Caco-2 (cell line): ENCODE measurements around the gene NDUFC2. TPM values are rescaled to one million over a fixed set of nuclear protein-coding genes. Genes with fewer than 3 reads are reported as not detected.
"Not testable (repeated sequence)": the region's sequence is repeated elsewhere in the genome, so short reads cannot be mapped to it uniquely, and the experiment has no call there.

Experiments
- BruUV-seq: library from RNA; stranded (reverse); fragments of 400-500 nt; replicated peaks from 2 replicates; lab custom pipeline; 2021; lab: Mats Ljungman, UMichigan
- CTCF ChIA-PET: fragments of 300-600 bp; sonication (Branson Sonifier 250); formaldehyde crosslinking; loops from one replicate; lab custom pipeline; 2022; ENCODE audit warnings: antibody characterized with exemption; lab: Charles Lee
- POLR2A ChIA-PET: fragments of 300-600 bp; sonication (Branson Sonifier 250); formaldehyde crosslinking; loops from one replicate; lab custom pipeline; 2022; ENCODE audit warnings: antibody characterized with exemption; lab: Charles Lee
- DNase-seq, 2 experiments: peaks; one replicate each; pipeline versions ENCODE4 v3.0.0 to v3.0.0-alpha.2; 2020 to 2022
- H3K27me3 ChIP-seq: replicated peaks from 2 replicates; pipeline ENCODE4 v1.6.0; 2011; ENCODE audit warnings: low read length; ENCODE audit not compliant: control insufficient read depth, insufficient read depth
- H3K36me3 ChIP-seq: 2 replicates; pipeline ENCODE4 v1.5.1; 2011; ENCODE audit warnings: low read length; ENCODE audit not compliant: control insufficient read depth, insufficient read depth
- H3K4me1 ChIP-seq: fragments of 250-450 bp; sonication (Bioruptor Pico); 2 replicates; pipeline ENCODE4 v1.5.1; 2020; ENCODE audit warnings: mild to moderate bottlenecking
- H3K4me3 ChIP-seq: 2 replicates; pipeline ENCODE4 v1.5.1; 2011; ENCODE audit warnings: low read depth, mild to moderate bottlenecking, control low read depth, low read length
- H3K9me3 ChIP-seq: fragments of 250-450 bp; sonication (Bioruptor Pico); 2 replicates; pipeline ENCODE4 v1.5.1; 2020; ENCODE audit warnings: mild to moderate bottlenecking, moderate library complexity
- H3K27ac Mint-ChIP-seq: one replicate; pipeline ENCODE4 v1.8.0; 2022; ENCODE audit warnings: mixed read lengths; ENCODE audit not compliant: unreplicated experiment
- H3K27me3 Mint-ChIP-seq: one replicate; pipeline ENCODE4 v1.8.0; 2022; ENCODE audit warnings: mixed read lengths; ENCODE audit not compliant: insufficient read depth, unreplicated experiment
- H3K36me3 Mint-ChIP-seq: one replicate; pipeline ENCODE4 v1.8.0; 2022; ENCODE audit warnings: mild to moderate bottlenecking, mixed read lengths; ENCODE audit not compliant: insufficient read depth, unreplicated experiment
- H3K4me1 Mint-ChIP-seq: one replicate; pipeline ENCODE4 v1.8.0; 2022; ENCODE audit warnings: low read depth, mixed read lengths; ENCODE audit not compliant: unreplicated experiment
- H3K4me3 Mint-ChIP-seq: one replicate; pipeline ENCODE4 v1.8.0; 2022; ENCODE audit warnings: mild to moderate bottlenecking, moderate library complexity, mixed read lengths; ENCODE audit not compliant: unreplicated experiment
- H3K9me3 Mint-ChIP-seq: one replicate; pipeline ENCODE4 v1.8.0; 2022; ENCODE audit warnings: mixed read lengths; ENCODE audit not compliant: unreplicated experiment
- CTCF ChIP-seq, 2 experiments: fragments of 200-600 bp in 1 of 2; IDR thresholded peaks; 1 replicate in 1 of 2; 2 replicates in 1 of 2; pipeline versions ENCODE4 v1.5.1 to v1.8.0; 2011 to 2022; ENCODE audit warnings: antibody characterized with exemption in 1 of 2, control low read depth in 1 of 2, inconsistent platforms in 1 of 2, low read depth in 1 of 2, low read length in 1 of 2, mild to moderate bottlenecking in 1 of 2, moderate library complexity in 1 of 2; ENCODE audit not compliant: insufficient read depth in 1 of 2, severe bottlenecking in 1 of 2, unreplicated experiment in 1 of 2
- intact Hi-C: fragments of 100-400 bp; cut with micrococcal nuclease; formaldehyde crosslinking; loops from one replicate; pipeline ENCODE4 v1.10.0; 2022; ENCODE audit not compliant: unreplicated experiment
- total RNA-seq: library from RNA; stranded (reverse); gene quantifications from 2 replicates; pipeline ENCODE4 v1.2.3, GENCODE V29; 2022

Gene NDUFC2
- total RNA-seq, 1 experiment from 2014 or later, result 732 TPM

GRCh38 chr11:78032090-78032489 lies 47.6 kb downstream of the NDUFC2 start:
- intact Hi-C loops, result no loop called here
- Mint-ChIP-seq H3K9me3 (no peaks in the 10 kb centered on the region), H3K27ac (no peak overlapping the region), H3K36me3 (peaks cover 5% of the 10 kb centered on the region), H3K27me3 (no peaks in the 10 kb centered on the region), H3K4me1 (peaks cover 7% of the 10 kb centered on the region), H3K4me3 (no peak overlapping the region)
- no peaks in the 10 kb centered on the region for H3K9me3 ChIP-seq
- no peaks in the 10 kb centered on the region for H3K36me3 ChIP-seq
- BruUV-seq, result no TSS peak
- no peak overlapping the region for H3K4me3 ChIP-seq
- POLR2A ChIA-PET, result interaction anchor here (0.8 kb wide), 1 partner anchor 37 kb away, joined by 3 read pairs; no protein-coding TSS in a partner anchor
- CTCF ChIA-PET, result interaction anchor here (0.9 kb wide), 1 partner anchor 14 kb away, joined by 8 read pairs; no protein-coding TSS in a partner anchor
- no peaks in the 10 kb centered on the region for H3K27me3 ChIP-seq
- no peak for DNase-seq
- peaks cover 6% of the 10 kb centered on the region; the same call in 1 of the 2 replicates for H3K4me1 ChIP-seq
- TF ChIP-seq CTCF (IDR thresholded peaks at IDR 0.05; ENCODE audit: insufficient read depth in 1 of 2, low read depth in 1 of 2, low read length in 1 of 2, severe bottlenecking in 1 of 2, unreplicated experiment in 1 of 2), result no peak

DNA sequence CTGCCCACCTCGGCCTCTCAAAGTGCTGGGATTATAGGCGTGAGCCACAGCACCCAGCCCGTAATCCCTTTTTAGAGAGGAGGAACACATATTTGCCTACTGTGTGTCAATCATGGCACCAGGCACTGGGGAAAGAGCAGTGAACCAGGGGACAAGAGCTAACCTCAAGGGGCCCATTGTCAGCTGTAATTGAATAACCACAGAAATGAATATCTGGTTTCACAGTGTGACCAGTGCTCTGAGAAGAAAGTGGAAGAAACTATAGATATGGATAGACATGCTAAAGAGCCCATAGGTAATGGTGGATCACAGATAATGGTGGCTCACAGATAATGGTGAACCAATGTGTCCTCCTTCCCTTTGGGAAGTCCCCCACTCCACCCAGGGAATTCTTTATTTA lies 48.0 kb downstream of the NDUFC2 start:
- no peaks in the 10 kb centered on the region for H3K27me3 Mint-ChIP-seq
- peaks cover 7% of the 10 kb centered on the region for H3K4me1 Mint-ChIP-seq
- no peak overlapping the region for H3K27ac Mint-ChIP-seq
- TF ChIP-seq CTCF (IDR thresholded peaks at IDR 0.05; ENCODE audit: insufficient read depth in 1 of 2, low read depth in 1 of 2, low read length in 1 of 2, severe bottlenecking in 1 of 2, unreplicated experiment in 1 of 2), result no peak
- H3K36me3 Mint-ChIP-seq, result peaks cover 5% of the 10 kb centered on the region
- no peaks in the 10 kb centered on the region for H3K27me3 ChIP-seq
- no TSS peak for BruUV-seq
- H3K9me3 ChIP-seq, result no peaks in the 10 kb centered on the region
- H3K9me3 Mint-ChIP-seq, result no peaks in the 10 kb centered on the region
- intact Hi-C loops, result no loop called here
- peaks cover 6% of the 10 kb centered on the region; the same call in 1 of the 2 replicates for H3K4me1 ChIP-seq
- ChIA-PET POLR2A (interaction anchor here (0.8 kb wide), 1 partner anchor 37 kb away, joined by 3 read pairs; no protein-coding TSS in a partner anchor), CTCF (interaction anchor here (0.9 kb wide), 1 partner anchor 15 kb away, joined by 8 read pairs; no protein-coding TSS in a partner anchor)
- no peaks in the 10 kb centered on the region for H3K36me3 ChIP-seq
- no peak overlapping the region for H3K4me3 Mint-ChIP-seq
- no peak for DNase-seq
- no peak overlapping the region for H3K4me3 ChIP-seq

DNA sequence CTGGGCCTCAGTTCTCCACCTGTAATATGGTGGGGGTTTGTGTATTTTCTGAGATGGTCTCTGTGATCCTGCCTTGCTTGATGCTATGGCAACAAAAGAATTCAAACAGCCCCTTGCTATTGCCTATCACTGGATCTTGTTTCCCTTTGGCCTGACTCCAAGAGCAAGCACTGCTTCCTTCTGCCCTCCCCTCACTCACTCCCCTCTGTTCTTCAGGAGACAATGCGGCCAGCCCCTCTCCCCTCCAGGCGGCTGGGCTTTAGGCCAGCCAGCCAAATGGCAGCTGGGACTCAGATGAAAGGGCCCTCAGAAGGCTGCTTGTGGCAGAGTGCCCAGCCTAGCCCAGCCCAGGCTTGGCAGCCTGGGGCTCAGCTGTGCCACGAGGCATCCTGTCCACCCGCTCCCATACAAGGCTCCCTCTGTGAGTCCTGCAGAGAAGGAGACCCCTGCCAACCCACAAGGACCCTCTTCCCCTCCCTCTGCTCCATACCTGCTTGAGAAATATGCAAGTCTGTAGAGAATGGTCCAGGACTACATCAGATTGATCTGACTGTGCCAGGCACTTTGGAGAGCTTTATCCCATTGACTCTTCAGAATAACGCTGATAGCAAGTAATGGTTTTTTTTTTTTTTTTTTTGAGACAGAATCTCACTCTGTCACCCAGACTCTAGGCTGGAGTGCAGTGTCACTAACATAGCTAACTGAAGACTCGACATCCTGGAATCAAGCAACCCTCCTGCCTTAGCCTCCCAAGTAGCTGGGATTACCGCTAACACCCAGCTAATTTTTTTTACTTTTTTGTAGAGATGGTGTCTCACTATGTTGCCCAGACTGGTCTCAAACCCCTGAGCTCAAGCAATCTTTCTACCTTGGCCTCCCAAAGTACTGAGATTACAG lies 49.0 kb downstream of the NDUFC2 start:
- H3K9me3 ChIP-seq, result no peaks in the 10 kb centered on the region
- no peaks in the 10 kb centered on the region for H3K36me3 ChIP-seq
- CTCF ChIA-PET, result interaction anchor here (1.4 kb wide), 1 partner anchor 15 kb away, joined by 5 read pairs; no protein-coding TSS in a partner anchor
- Mint-ChIP-seq H3K4me1 (peaks cover 7% of the 10 kb centered on the region), H3K27ac (no peak overlapping the region), H3K36me3 (peaks cover 5% of the 10 kb centered on the region), H3K27me3 (no peaks in the 10 kb centered on the region), H3K9me3 (no peaks in the 10 kb centered on the region), H3K4me3 (no peak overlapping the region)
- intact Hi-C loops, result no loop called here
- no peak for TF ChIP-seq CTCF (IDR thresholded peaks at IDR 0.05; ENCODE audit: insufficient read depth in 1 of 2, low read depth in 1 of 2, low read length in 1 of 2, severe bottlenecking in 1 of 2, unreplicated experiment in 1 of 2)
- H3K4me1 ChIP-seq, result peaks cover 6% of the 10 kb centered on the region; the same call in 1 of the 2 replicates
- no peak for DNase-seq
- POLR2A ChIA-PET, result interaction anchor here (0.5 to 1.2 kb wide), 3 partner anchors 30 to 38 kb away, joined by 4 to 8 read pairs (median 5); partner anchors contain the start of gene INTS4
- no TSS peak for BruUV-seq
- no peak overlapping the region for H3K4me3 ChIP-seq
- H3K27me3 ChIP-seq, result no peaks in the 10 kb centered on the region

DNA sequence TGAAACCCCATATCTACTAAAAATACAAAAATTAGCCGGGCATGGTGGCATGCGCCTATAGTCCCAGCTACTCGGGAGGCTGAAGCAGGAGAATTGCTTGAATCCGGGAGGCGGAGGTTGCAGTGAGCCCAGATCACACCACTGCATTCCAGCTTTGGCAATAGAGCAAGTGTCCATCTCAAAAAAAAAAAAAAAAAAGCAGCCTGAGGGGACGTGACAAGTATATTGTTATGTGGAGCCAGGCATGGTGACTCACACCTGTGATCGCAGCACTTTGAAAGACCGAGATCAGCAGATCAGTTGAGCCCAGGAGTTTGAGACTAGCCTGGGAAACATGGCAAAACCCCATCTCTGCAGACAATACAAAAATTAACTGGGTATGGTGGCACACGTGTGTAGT lies 51.2 kb downstream of the NDUFC2 start:
- H3K9me3 Mint-ChIP-seq, DNase-seq, BruUV-seq, H3K27me3 ChIP-seq, intact Hi-C loops, H3K36me3 Mint-ChIP-seq, H3K4me3 ChIP-seq, CTCF ChIA-PET, H3K9me3 ChIP-seq, H3K36me3 ChIP-seq, H3K4me1 Mint-ChIP-seq, H3K27me3 Mint-ChIP-seq, H3K27ac Mint-ChIP-seq, H3K4me3 Mint-ChIP-seq: not testable (repeated sequence)
- H3K4me1 ChIP-seq, result peaks cover 12% of the 10 kb centered on the region; the same call in 1 of the 2 replicates
- POLR2A ChIA-PET, result interaction anchor here (0.6 kb wide), 1 partner anchor 28 kb away, joined by 4 read pairs; no protein-coding TSS in a partner anchor
